ENCODE results near the gene TANC1. TPM values are rescaled to one million over a fixed set of nuclear protein-coding genes. Genes with fewer than 3 reads are reported as not detected.
A peak's percentile ranks its signal among the peaks of the same experiment; 100 is the strongest.

The TANC1 gene
- total RNA-seq, 1 donor from 2014 or later: 18.5 TPM

GRCh38 chr2:159218389-159218788 lies 249.9 kb downstream of the TANC1 start:
- TF ChIP-seq, protein P1, sequence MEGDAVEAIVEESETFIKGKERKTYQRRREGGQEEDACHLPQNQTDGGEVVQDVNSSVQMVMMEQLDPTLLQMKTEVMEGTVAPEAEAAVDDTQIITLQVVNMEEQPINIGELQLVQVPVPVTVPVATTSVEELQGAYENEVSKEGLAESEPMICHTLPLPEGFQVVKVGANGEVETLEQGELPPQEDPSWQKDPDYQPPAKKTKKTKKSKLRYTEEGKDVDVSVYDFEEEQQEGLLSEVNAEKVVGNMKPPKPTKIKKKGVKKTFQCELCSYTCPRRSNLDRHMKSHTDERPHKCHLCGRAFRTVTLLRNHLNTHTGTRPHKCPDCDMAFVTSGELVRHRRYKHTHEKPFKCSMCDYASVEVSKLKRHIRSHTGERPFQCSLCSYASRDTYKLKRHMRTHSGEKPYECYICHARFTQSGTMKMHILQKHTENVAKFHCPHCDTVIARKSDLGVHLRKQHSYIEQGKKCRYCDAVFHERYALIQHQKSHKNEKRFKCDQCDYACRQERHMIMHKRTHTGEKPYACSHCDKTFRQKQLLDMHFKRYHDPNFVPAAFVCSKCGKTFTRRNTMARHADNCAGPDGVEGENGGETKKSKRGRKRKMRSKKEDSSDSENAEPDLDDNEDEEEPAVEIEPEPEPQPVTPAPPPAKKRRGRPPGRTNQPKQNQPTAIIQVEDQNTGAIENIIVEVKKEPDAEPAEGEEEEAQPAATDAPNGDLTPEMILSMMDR (IDR thresholded peaks at IDR 0.05; ENCODE audit: insufficient read depth, low read length, poor library complexity, severe bottlenecking): no peak
- Histone ChIP-seq H3K4me3 (ENCODE audit: low read depth, low read length) (no peak overlapping the region), H3K27me3 (ENCODE audit: control insufficient read depth, insufficient read depth, low read length) (no peaks in the 10 kb centered on the region), H3K36me3 (ENCODE audit: control insufficient read depth, insufficient read depth, low read length) (peaks cover 4% of the 10 kb centered on the region)
- no peak for DNase-seq (ENCODE audit: low read depth)

- TF ChIP-seq, protein P1 (IDR thresholded peaks at IDR 0.05; ENCODE audit: insufficient read depth, low read length, poor library complexity, severe bottlenecking): no peak
- Histone ChIP-seq H3K27me3 (ENCODE audit: control insufficient read depth, insufficient read depth, low read length) (no peaks in the 10 kb centered on the region), H3K36me3 (ENCODE audit: control insufficient read depth, insufficient read depth, low read length) (peaks cover 4% of the 10 kb centered on the region)
These were observed 251.1 kb downstream of the TANC1 start for GRCh38 chr2:159219394-159219998.

GRCh38 chr2:159224061-159224813 lies 255.8 kb downstream of the TANC1 start:
- Histone ChIP-seq H3K27me3 (ENCODE audit: control insufficient read depth, insufficient read depth, low read length) (no peaks in the 10 kb centered on the region), H3K36me3 (ENCODE audit: control insufficient read depth, insufficient read depth, low read length) (peaks cover 5% of the 10 kb centered on the region), H3K4me3 (ENCODE audit: low read depth, low read length) (no peak overlapping the region)
- DNase-seq (ENCODE audit: low read depth): no peak
- TF ChIP-seq, protein P1 (IDR thresholded peaks at IDR 0.05; ENCODE audit: insufficient read depth, low read length, poor library complexity, severe bottlenecking): no peak

More at GRCh38 chr2:159219394-159219998, 251.1 kb downstream of the TANC1 start:
- no peak for DNase-seq (ENCODE audit: low read depth)
- no peak overlapping the region for H3K4me3 ChIP-seq (ENCODE audit: low read depth, low read length)

GRCh38 chr2:159225025-159226016 lies 256.9 kb downstream of the TANC1 start:
- Histone ChIP-seq H3K4me3 (ENCODE audit: low read depth, low read length) (no peak overlapping the region), H3K27me3 (ENCODE audit: control insufficient read depth, insufficient read depth, low read length) (no peaks in the 10 kb centered on the region), H3K36me3 (ENCODE audit: control insufficient read depth, insufficient read depth, low read length) (peaks cover 1% of the 10 kb centered on the region)
- no peak for DNase-seq (ENCODE audit: low read depth)
- TF ChIP-seq, protein P1 (IDR thresholded peaks at IDR 0.05; ENCODE audit: insufficient read depth, low read length, poor library complexity, severe bottlenecking): no peak

- H3K36me3 ChIP-seq (ENCODE audit: control insufficient read depth, insufficient read depth, low read length): peaks cover 1% of the 10 kb centered on the region
- peak; percentile 31 for DNase-seq (ENCODE audit: low read depth)
- H3K4me3 ChIP-seq (ENCODE audit: low read depth, low read length): no peak overlapping the region
- H3K27me3 ChIP-seq (ENCODE audit: control insufficient read depth, insufficient read depth, low read length): no peaks in the 10 kb centered on the region
- TF ChIP-seq, protein P1 (IDR thresholded peaks at IDR 0.05; ENCODE audit: insufficient read depth, low read length, poor library complexity, severe bottlenecking): no peak
These were observed 257.6 kb downstream of the TANC1 start for GRCh38 chr2:159226059-159226461.
